Measurements from ENCODE around the gene SIK1. TPM values are rescaled to one million over a fixed set of nuclear protein-coding genes. Genes with fewer than 3 reads are reported as not detected.
"Not testable (repeated sequence)": the region's sequence is repeated elsewhere in the genome, so short reads cannot be mapped to it uniquely, and the experiment has no call there.

The SIK1 gene
- total RNA-seq, 2 donors from 2014 or later = 0.14 to 17.3 TPM

- H3K27ac ChIP-seq; H3K9me3 ChIP-seq; H3K27me3 ChIP-seq (replicated peaks; ENCODE audit: insufficient read depth); H3K4me3 ChIP-seq; H3K4me1 ChIP-seq (replicated peaks); DNase-seq (ENCODE audit: low spot score); intact Hi-C loops (cut with DNase I); H3K36me3 ChIP-seq: not testable (repeated sequence)
- no CpG with 5 or more reads among the region's 11 CpGs for WGBS
Measured at GRCh38 chr21:43401125-43401524, 25.8 kb downstream of the SIK1 start.

GRCh38 chr21:43399595-43400015 is 27.3 kb downstream of the SIK1 start:
- H3K9me3 ChIP-seq; H3K4me1 ChIP-seq (replicated peaks); H3K27me3 ChIP-seq (replicated peaks; ENCODE audit: insufficient read depth); intact Hi-C loops (cut with DNase I); H3K36me3 ChIP-seq; H3K4me3 ChIP-seq; DNase-seq (ENCODE audit: low spot score); H3K27ac ChIP-seq: not testable (repeated sequence)
- no CpG with 5 or more reads among the region's 15 CpGs for WGBS

- intact Hi-C loops (cut with DNase I); H3K4me3 ChIP-seq; DNase-seq (ENCODE audit: low spot score); H3K9me3 ChIP-seq; H3K36me3 ChIP-seq; H3K27ac ChIP-seq; H3K27me3 ChIP-seq (replicated peaks; ENCODE audit: insufficient read depth); H3K4me1 ChIP-seq (replicated peaks): not testable (repeated sequence)
- no CpG with 5 or more reads among the region's 28 CpGs for WGBS
Measured at GRCh38 chr21:43399136-43399535, 27.8 kb downstream of the SIK1 start.

GRCh38 chr21:43398533-43398932 is 28.4 kb downstream of the SIK1 start:
- H3K9me3 ChIP-seq; H3K4me3 ChIP-seq; H3K27ac ChIP-seq; H3K27me3 ChIP-seq (replicated peaks; ENCODE audit: insufficient read depth); H3K36me3 ChIP-seq; DNase-seq (ENCODE audit: low spot score); H3K4me1 ChIP-seq (replicated peaks); intact Hi-C loops (cut with DNase I): not testable (repeated sequence)
- WGBS = no CpG with 5 or more reads among the region's 12 CpGs

GRCh38 chr21:43398000-43398399 is 28.9 kb downstream of the SIK1 start:
- H3K27me3 ChIP-seq (replicated peaks; ENCODE audit: insufficient read depth); H3K4me1 ChIP-seq (replicated peaks); H3K36me3 ChIP-seq; intact Hi-C loops (cut with DNase I); H3K9me3 ChIP-seq; DNase-seq (ENCODE audit: low spot score); H3K4me3 ChIP-seq; H3K27ac ChIP-seq: not testable (repeated sequence)
- WGBS = no CpG with 5 or more reads among the region's 3 CpGs

- intact Hi-C loops (cut with DNase I); DNase-seq (ENCODE audit: low spot score): not testable (repeated sequence)
- WGBS = no CpG with 5 or more reads among the region's 15 CpGs
Measured at GRCh38 chr21:43397439-43397808, 29.5 kb downstream of the SIK1 start.

GRCh38 chr21:43396788-43397438 is 30.0 kb downstream of the SIK1 start:
- WGBS = no CpG with 5 or more reads among the region's 27 CpGs
- H3K27ac ChIP-seq; H3K4me1 ChIP-seq (replicated peaks); DNase-seq (ENCODE audit: low spot score); H3K27me3 ChIP-seq (replicated peaks; ENCODE audit: insufficient read depth); H3K9me3 ChIP-seq; intact Hi-C loops (cut with DNase I); H3K4me3 ChIP-seq; H3K36me3 ChIP-seq: not testable (repeated sequence)

More at GRCh38 chr21:43397439-43397808, 29.5 kb downstream of the SIK1 start:
- not testable (repeated sequence) for H3K27ac ChIP-seq; H3K4me1 ChIP-seq (replicated peaks); H3K4me3 ChIP-seq; H3K27me3 ChIP-seq (replicated peaks; ENCODE audit: insufficient read depth); H3K36me3 ChIP-seq; H3K9me3 ChIP-seq

GRCh38 chr21:43383351-43383750 is 43.6 kb downstream of the SIK1 start:
- intact Hi-C loops (cut with DNase I); H3K27ac ChIP-seq; H3K4me1 ChIP-seq (replicated peaks); H3K27me3 ChIP-seq (replicated peaks; ENCODE audit: insufficient read depth); H3K36me3 ChIP-seq; H3K9me3 ChIP-seq; H3K4me3 ChIP-seq; DNase-seq (ENCODE audit: low spot score): not testable (repeated sequence)
- WGBS = no CpG with 5 or more reads among the region's 19 CpGs

GRCh38 chr21:43382902-43383301 is 44.0 kb downstream of the SIK1 start:
- intact Hi-C loops (cut with DNase I); DNase-seq (ENCODE audit: low spot score); H3K36me3 ChIP-seq; H3K4me3 ChIP-seq; H3K4me1 ChIP-seq (replicated peaks); H3K27me3 ChIP-seq (replicated peaks; ENCODE audit: insufficient read depth); H3K9me3 ChIP-seq; H3K27ac ChIP-seq: not testable (repeated sequence)
- WGBS = no CpG with 5 or more reads among the region's 10 CpGs

- WGBS = no CpG with 5 or more reads among the region's 28 CpGs
- H3K27me3 ChIP-seq (replicated peaks; ENCODE audit: insufficient read depth); H3K4me3 ChIP-seq; DNase-seq (ENCODE audit: low spot score); H3K36me3 ChIP-seq; intact Hi-C loops (cut with DNase I); H3K27ac ChIP-seq; H3K4me1 ChIP-seq (replicated peaks); H3K9me3 ChIP-seq: not testable (repeated sequence)
Measured at GRCh38 chr21:43380852-43381533, 45.9 kb downstream of the SIK1 start.

GRCh38 chr21:43380337-43380736 is 46.6 kb downstream of the SIK1 start:
- H3K27ac ChIP-seq; H3K9me3 ChIP-seq; DNase-seq (ENCODE audit: low spot score); H3K36me3 ChIP-seq; H3K27me3 ChIP-seq (replicated peaks; ENCODE audit: insufficient read depth); intact Hi-C loops (cut with DNase I); H3K4me1 ChIP-seq (replicated peaks); H3K4me3 ChIP-seq: not testable (repeated sequence)
- WGBS = 100% methylated on average over 3 of the region's 11 CpGs

- H3K4me3 ChIP-seq; DNase-seq (ENCODE audit: low spot score); H3K9me3 ChIP-seq; H3K27me3 ChIP-seq (replicated peaks; ENCODE audit: insufficient read depth); H3K27ac ChIP-seq; H3K36me3 ChIP-seq; intact Hi-C loops (cut with DNase I); H3K4me1 ChIP-seq (replicated peaks): not testable (repeated sequence)
- WGBS = no CpG with 5 or more reads among the region's 16 CpGs
Measured at GRCh38 chr21:43379626-43380122, 47.3 kb downstream of the SIK1 start.

Data from prostate gland (tissue), 2 donors.